ENCODE data around the gene KCNAB2.

Gene KCNAB2

GRCh38 chr1:6097117-6097595 is 51.5 kb downstream of the KCNAB2 start:
- no peak for DNase-seq (ENCODE audit: low read depth)

GRCh38 chr1:6097824-6098223 is 52.1 kb downstream of the KCNAB2 start:
- no peak for DNase-seq (ENCODE audit: low read depth)

GRCh38 chr1:6098303-6099215 is 52.9 kb downstream of the KCNAB2 start:
- no peak for DNase-seq (ENCODE audit: low read depth)

GRCh38 chr1:6099297-6099696 is 53.6 kb downstream of the KCNAB2 start:
- no peak for DNase-seq (ENCODE audit: low read depth)

GRCh38 chr1:6099787-6100765 is 54.4 kb downstream of the KCNAB2 start:
- DNase-seq (ENCODE audit: low read depth) = no peak

- DNase-seq (ENCODE audit: low read depth) = no peak
Measured at GRCh38 chr1:6100861-6101783, 55.4 kb downstream of the KCNAB2 start.

- no peak for DNase-seq (ENCODE audit: low read depth)
Measured at GRCh38 chr1:6101826-6102531, 56.3 kb downstream of the KCNAB2 start.

- no peak for DNase-seq (ENCODE audit: low read depth)
Measured at GRCh38 chr1:6102532-6102845, 56.8 kb downstream of the KCNAB2 start.

GRCh38 chr1:6103111-6103853 is 57.6 kb downstream of the KCNAB2 start:
- DNase-seq (ENCODE audit: low read depth) = no peak

- DNase-seq (ENCODE audit: low read depth) = no peak
Measured at GRCh38 chr1:6103854-6104530, 58.3 kb downstream of the KCNAB2 start.

- DNase-seq (ENCODE audit: low read depth) = no peak
Measured at GRCh38 chr1:6104631-6105030, 58.9 kb downstream of the KCNAB2 start.

GRCh38 chr1:6105218-6105679 is 59.6 kb downstream of the KCNAB2 start:
- no peak for DNase-seq (ENCODE audit: low read depth)

GRCh38 chr1:6105763-6106162 is 60.1 kb downstream of the KCNAB2 start:
- no peak for DNase-seq (ENCODE audit: low read depth)

- no peak for DNase-seq (ENCODE audit: low read depth)
Measured at GRCh38 chr1:6106321-6106731, 60.6 kb downstream of the KCNAB2 start.

- DNase-seq (ENCODE audit: low read depth) = no peak
Measured at GRCh38 chr1:6106977-6107376, 61.3 kb downstream of the KCNAB2 start.

- DNase-seq (ENCODE audit: low read depth) = no peak
Measured at GRCh38 chr1:6107409-6108356, 62.0 kb downstream of the KCNAB2 start.

GRCh38 chr1:6108476-6108875 is 62.8 kb downstream of the KCNAB2 start:
- DNase-seq (ENCODE audit: low read depth) = no peak

GRCh38 chr1:6108937-6109614 is 63.4 kb downstream of the KCNAB2 start:
- peak; percentile 22 for DNase-seq (ENCODE audit: low read depth)
